Neural crest cell (in vitro differentiated cells): ENCODE measurements around the gene GIMAP8. TPM values are rescaled to one million over a fixed set of nuclear protein-coding genes. Genes with fewer than 3 reads are reported as not detected.

ENCODE experiments used
- DNase-seq: peaks from one replicate; pipeline ENCODE4 v3.0.0; 2021; ENCODE audit warnings: low read depth, mixed read lengths, low spot score
- H3K27ac Mint-ChIP-seq: one replicate; pipeline ENCODE4 v1.8.0; 2021; ENCODE audit warnings: mild to moderate bottlenecking, mixed read lengths; ENCODE audit not compliant: unreplicated experiment
- H3K27me3 Mint-ChIP-seq: 2 replicates; pipeline ENCODE4 v1.8.0; 2021; ENCODE audit warnings: low read depth, mild to moderate bottlenecking, mixed read lengths
- H3K36me3 Mint-ChIP-seq: 2 replicates; pipeline ENCODE4 v1.8.0; 2021; ENCODE audit warnings: low read depth, mild to moderate bottlenecking, mixed read lengths
- H3K4me1 Mint-ChIP-seq: 2 replicates; pipeline ENCODE4 v1.8.0; 2021; ENCODE audit warnings: mixed read lengths
- H3K4me3 Mint-ChIP-seq: one replicate; pipeline ENCODE4 v1.8.0; 2021; ENCODE audit warnings: mild to moderate bottlenecking, mixed read lengths
- H3K9me3 Mint-ChIP-seq: 2 replicates; pipeline ENCODE4 v1.8.0; 2021; ENCODE audit warnings: mixed read lengths
- CTCF ChIP-seq: fragments of 200-600 bp; sonication (generic); conservative IDR thresholded peaks from 2 replicates; pipeline ENCODE4 v1.5.0; 2021; ENCODE audit warnings: antibody characterized with exemption, mild to moderate bottlenecking
- total RNA-seq: library from RNA; stranded (reverse); gene quantifications from 2 replicates; pipeline ENCODE4 v1.2.1, GENCODE V29; 2021

The GIMAP8 gene
- total RNA-seq, 1 donor from 2014 or later: not detected

GRCh38 chr7:150507947-150508602, 57.6 kb downstream of the GIMAP8 start:
- H3K27me3 Mint-ChIP-seq: peaks cover 2% of the 10 kb centered on the region
- no peaks in the 10 kb centered on the region for H3K4me1 Mint-ChIP-seq
- H3K36me3 Mint-ChIP-seq: no peaks in the 10 kb centered on the region
- H3K4me3 Mint-ChIP-seq: no peak overlapping the region
- no peaks in the 10 kb centered on the region for H3K9me3 Mint-ChIP-seq
- DNase-seq: no peak
- H3K27ac Mint-ChIP-seq: no peak overlapping the region
- no peak for TF ChIP-seq CTCF

GRCh38 chr7:150511048-150511447, 60.6 kb downstream of the GIMAP8 start:
- DNase-seq: no peak
- no peaks in the 10 kb centered on the region for H3K36me3 Mint-ChIP-seq
- H3K27me3 Mint-ChIP-seq: peaks cover 5% of the 10 kb centered on the region
- no peaks in the 10 kb centered on the region for H3K9me3 Mint-ChIP-seq
- TF ChIP-seq CTCF: no peak
- no peak overlapping the region for H3K4me3 Mint-ChIP-seq
- H3K27ac Mint-ChIP-seq: no peak overlapping the region
- no peaks in the 10 kb centered on the region for H3K4me1 Mint-ChIP-seq

- no peak overlapping the region for H3K27ac Mint-ChIP-seq
- H3K4me1 Mint-ChIP-seq: no peaks in the 10 kb centered on the region
- no peak for DNase-seq
- H3K27me3 Mint-ChIP-seq: peaks cover 13% of the 10 kb centered on the region
- TF ChIP-seq CTCF: no peak
- no peaks in the 10 kb centered on the region for H3K9me3 Mint-ChIP-seq
- H3K4me3 Mint-ChIP-seq: no peak overlapping the region
- no peaks in the 10 kb centered on the region for H3K36me3 Mint-ChIP-seq
Measured at GRCh38 chr7:150513758-150514157, 63.3 kb downstream of the GIMAP8 start.

- Mint-ChIP-seq H3K4me3 (no peak within 1 kb of the TSS), H3K27me3 (peaks cover 14% of the 10 kb centered on the region), H3K4me1 (no peaks in the 10 kb centered on the region), H3K27ac (peak within 1 kb of the TSS; percentile 54), H3K36me3 (no peaks in the 10 kb centered on the region), H3K9me3 (no peaks in the 10 kb centered on the region)
- TF ChIP-seq CTCF: no peak
- DNase-seq: no peak
Measured at GRCh38 chr7:150514748-150515222, 64.4 kb downstream of the GIMAP8 start, which contains the start of gene GIMAP7. Gene GIMAP7, plus strand, starts transcription at chr7:150514872. Its CDS starts 5,103 bp downstream, at chr7:150519975.

GRCh38 chr7:150515248-150516147, 65.1 kb downstream of the GIMAP8 start:
- Mint-ChIP-seq H3K27me3 (peaks cover 18% of the 10 kb centered on the region), H3K4me1 (no peaks in the 10 kb centered on the region), H3K9me3 (no peaks in the 10 kb centered on the region), H3K4me3 (no peak overlapping the region), H3K36me3 (no peaks in the 10 kb centered on the region), H3K27ac (no peak overlapping the region)
- DNase-seq: no peak
- no peak for TF ChIP-seq CTCF
